ENCODE measurements around the gene SDSL. TPM values are rescaled to one million over a fixed set of nuclear protein-coding genes. Genes with fewer than 3 reads are reported as not detected.
A peak's percentile ranks its signal among the peaks of the same experiment; 100 is the strongest.

Gene SDSL
- total and polyA plus RNA-seq, 2 experiments from 2014 or later: not detected

GRCh38 chr12:113473942-113474341, 51.8 kb downstream of the SDSL start (continued):
- TF ChIP-seq CTCF (conservative IDR thresholded peaks at IDR 0.05; ENCODE audit: low read depth in 2 of 2) (no peak), ZNF114 (CRISPR knock-in tag; IDR thresholded peaks at IDR 0.05) (no peak), JUNB (IDR thresholded peaks at IDR 0.05; ENCODE audit: unreplicated experiment) (no peak)

- no peaks in the 10 kb centered on the region for H3K36me3 Mint-ChIP-seq (ENCODE audit: low read depth)
- Histone ChIP-seq H3F3A (replicated peaks; ENCODE audit: low read depth) (peaks cover 60% of the 10 kb centered on the region), H4K20me1 (replicated peaks; ENCODE audit: insufficient read depth) (peaks cover 18% of the 10 kb centered on the region), H3K27me3 (ENCODE audit: insufficient read depth) (peaks cover 97% of the 10 kb centered on the region), H2AFZ (no peak overlapping the region), H3K79me2 (replicated peaks; ENCODE audit: insufficient read depth) (no peaks in the 10 kb centered on the region), H3K4me2 (peak overlapping the region; percentile 84), H3K36me3 (ENCODE audit: insufficient read depth) (no peaks in the 10 kb centered on the region; the same call in 1 of the 2 replicates), H3K4me1 (ENCODE audit: insufficient read depth) (peaks cover 56% of the 10 kb centered on the region), H3K9me2 (ENCODE audit: insufficient read depth) (no peaks in the 10 kb centered on the region), H3K27ac (ENCODE audit: low read depth) (no peak overlapping the region), H3K4me3 (peak overlapping the region; percentile 55)
- peaks cover 98% of the 10 kb centered on the region for H3K27me3 Mint-ChIP-seq (ENCODE audit: insufficient read depth, low read depth, poor library complexity)
- no peak for DNase-seq (ENCODE audit: low spot score)
- no peak overlapping the region for H3K27ac Mint-ChIP-seq
- ATAC-seq: no peak
- TF ChIP-seq EZH2phosphoT487 (IDR thresholded peaks at IDR 0.05; ENCODE audit: unreplicated experiment) (no peak), EZH2 (IDR thresholded peaks at IDR 0.05; ENCODE audit: low read depth, unreplicated experiment) (peak; percentile 98)
- H3K9me3 Mint-ChIP-seq: peaks cover 2% of the 10 kb centered on the region; the same call in 1 of the 3 replicates
- peaks cover 67% of the 10 kb centered on the region for H3K4me1 Mint-ChIP-seq
- H3K4me3 Mint-ChIP-seq: peak overlapping the region; percentile 60; the same call in 2 of the 3 replicates
These were observed 52.7 kb downstream of the SDSL start for GRCh38 chr12:113474635-113475436.

GRCh38 chr12:113475451-113476175, 53.4 kb downstream of the SDSL start:
- H3K27ac ChIP-seq (ENCODE audit: low read depth): no peak overlapping the region
- H3K79me2 ChIP-seq (replicated peaks; ENCODE audit: insufficient read depth): no peaks in the 10 kb centered on the region
- H3K4me1 Mint-ChIP-seq: peaks cover 74% of the 10 kb centered on the region
- H2AFZ ChIP-seq: no peak overlapping the region
- no peaks in the 10 kb centered on the region for H3K9me2 ChIP-seq (ENCODE audit: insufficient read depth)
- peaks cover 2% of the 10 kb centered on the region; the same call in 2 of the 3 replicates for H3K9me3 Mint-ChIP-seq
- H3K4me2 ChIP-seq: peak overlapping the region; percentile 84
- peak overlapping the region; percentile 55 for H3K4me3 ChIP-seq
- peak overlapping the region; percentile 60 for H3K4me3 Mint-ChIP-seq
- H3K27ac Mint-ChIP-seq: no peak overlapping the region
- peaks cover 97% of the 10 kb centered on the region for H3K27me3 ChIP-seq (ENCODE audit: insufficient read depth)
- H3F3A ChIP-seq (replicated peaks; ENCODE audit: low read depth): peaks cover 55% of the 10 kb centered on the region
- TF ChIP-seq ETS1 (IDR thresholded peaks at IDR 0.05) (no peak), EZH2phosphoT487 (IDR thresholded peaks at IDR 0.05; ENCODE audit: unreplicated experiment) (peak; percentile 57), EZH2 (IDR thresholded peaks at IDR 0.05; ENCODE audit: low read depth, unreplicated experiment) (peak; percentile 73)
- no peaks in the 10 kb centered on the region; the same call in 1 of the 2 replicates for H3K36me3 ChIP-seq (ENCODE audit: insufficient read depth)
- peaks cover 98% of the 10 kb centered on the region for H3K27me3 Mint-ChIP-seq (ENCODE audit: insufficient read depth, low read depth, poor library complexity)
- peaks cover 54% of the 10 kb centered on the region for H3K4me1 ChIP-seq (ENCODE audit: insufficient read depth)
- no peak for ATAC-seq
- peak; percentile 63 for DNase-seq (ENCODE audit: low spot score)
- peaks cover 15% of the 10 kb centered on the region for H4K20me1 ChIP-seq (replicated peaks; ENCODE audit: insufficient read depth)
- H3K36me3 Mint-ChIP-seq (ENCODE audit: low read depth): no peaks in the 10 kb centered on the region

Data from GM23338 (cell line).